HepG2 (cell line): ENCODE measurements around the gene CEP19. TPM values are rescaled to one million over a fixed set of nuclear protein-coding genes. Genes with fewer than 3 reads are reported as not detected.

ENCODE experiments used
- ARNTL ChIP-seq: sonication (generic); formaldehyde crosslinking; IDR thresholded peaks from 2 replicates; pipeline ENCODE4 v1.4.0; 2020; ENCODE audit warnings: mild to moderate bottlenecking, missing genetic modification reagents
- ESRRA ChIP-seq: sonication (generic); formaldehyde crosslinking; IDR thresholded peaks from 2 replicates; pipeline ENCODE4 v1.5.1; 2020; ENCODE audit warnings: mild to moderate bottlenecking, low read depth, missing genetic modification reagents
- HNRNPLL ChIP-seq: fragments of 200-400 bp; formaldehyde crosslinking; IDR thresholded peaks from 2 replicates; pipeline ENCODE4 v1.6.1; 2017; ENCODE audit warnings: mild to moderate bottlenecking, low read depth, low read length; ENCODE audit not compliant: poor library complexity, severe bottlenecking
- KAT8 ChIP-seq: IDR thresholded peaks from 2 replicates; pipeline ENCODE4 v1.6.1; 2016; ENCODE audit warnings: missing genetic modification reagents, missing compliant biosample characterization
- KLF16 ChIP-seq, 2 experiments: sonication (generic) in 1 of 2; formaldehyde crosslinking in 1 of 2; IDR thresholded peaks; 2 replicates each; pipeline versions ENCODE4 v1.6.1 to v1.8.0; 2016 to 2023; ENCODE audit warnings: missing genetic modification reagents in 2 of 2, missing compliant biosample characterization in 1 of 2
- MIXL1 ChIP-seq: IDR thresholded peaks from 2 replicates; pipeline ENCODE4 v1.6.1; 2016
- MTF2 ChIP-seq: sonication (generic); formaldehyde crosslinking; IDR thresholded peaks from 2 replicates; pipeline ENCODE4 v1.5.0; 2020; ENCODE audit warnings: missing genetic modification reagents, borderline replicate concordance
- NFATC3 ChIP-seq: sonication (generic); formaldehyde crosslinking; IDR thresholded peaks from 2 replicates; pipeline ENCODE4 v1.5.1; 2020; ENCODE audit warnings: mild to moderate bottlenecking, missing genetic modification reagents
- PCBP1 ChIP-seq: fragments of 200-400 bp; formaldehyde crosslinking; IDR thresholded peaks from 2 replicates; pipeline ENCODE4 v1.6.1; 2017; ENCODE audit warnings: mild to moderate bottlenecking, low read depth, low read length, borderline replicate concordance
- PHB2 ChIP-seq: fragments of 450-650 bp; IDR thresholded peaks from 2 replicates; pipeline ENCODE4 v1.6.1; 2018; ENCODE audit not compliant: partially characterized antibody
- POLR2AphosphoS5 ChIP-seq: IDR thresholded peaks from 2 replicates; pipeline ENCODE4 v1.6.1; 2012; ENCODE audit warnings: low read depth, low read length
- POLR2G ChIP-seq: fragments of 200-400 bp; formaldehyde crosslinking; IDR thresholded peaks from 2 replicates; pipeline ENCODE4 v1.6.1; 2018; ENCODE audit warnings: mild to moderate bottlenecking, low read depth, low read length, moderate library complexity
- SIN3A ChIP-seq: IDR thresholded peaks from 2 replicates; pipeline ENCODE4 v1.6.1; 2011; ENCODE audit warnings: low read depth, mild to moderate bottlenecking, control low read depth, low read length, borderline replicate concordance
- TCF7 ChIP-seq: sonication (generic); IDR thresholded peaks from 2 replicates; pipeline ENCODE4 v1.6.1; 2016; ENCODE audit warnings: antibody characterized with exemption, low read depth
- ZBTB8A ChIP-seq: sonication (generic); formaldehyde crosslinking; IDR thresholded peaks from 2 replicates; pipeline ENCODE4 v1.4.0; 2020; ENCODE audit warnings: mild to moderate bottlenecking, low read depth, missing genetic modification reagents, borderline replicate concordance
- ZNF207 ChIP-seq: fragments of 450-650 bp; IDR thresholded peaks from 2 replicates; pipeline ENCODE4 v1.6.1; 2016; ENCODE audit warnings: antibody characterized with exemption, borderline replicate concordance
- ZNF496 ChIP-seq: sonication (generic); formaldehyde crosslinking; IDR thresholded peaks from 2 replicates; pipeline ENCODE4 v1.8.1; 2023; ENCODE audit warnings: mild to moderate bottlenecking, moderate library complexity, missing genetic modification reagents; ENCODE audit not compliant: insufficient replicate concordance
- ZNF557 ChIP-seq: sonication (generic); formaldehyde crosslinking; IDR thresholded peaks from 2 replicates; pipeline ENCODE4 v1.4.0; 2020; ENCODE audit warnings: missing genetic modification reagents
- ZNF670 ChIP-seq: sonication (generic); formaldehyde crosslinking; IDR thresholded peaks from 2 replicates; pipeline ENCODE4 v1.8.0; 2022; ENCODE audit warnings: mild to moderate bottlenecking, missing genetic modification reagents, borderline replicate concordance
- ZSCAN20 ChIP-seq: sonication (generic); formaldehyde crosslinking; IDR thresholded peaks from 2 replicates; pipeline ENCODE4 v1.4.0; 2020; ENCODE audit warnings: missing genetic modification reagents, mild to moderate bottlenecking, borderline replicate concordance
- polyA plus RNA-seq, 8 experiments: library from polyadenylated mRNA; depleted of rRNA in 3 of 8; stranded (reverse) in 7 of 8; unstranded in 1 of 8; fragments of >200 nt; fragmentation: Illumina TruSeq in 4 of 8; extraction: Trizol in 4 of 8; gene quantifications; 2 replicates each; pipeline versions ENCODE4 v1.2.1 to v1.2.3, GENCODE V29; 2011 to 2016; ENCODE audit warnings: low read depth in 4 of 8, missing spikeins in 1 of 8, mixed read lengths in 1 of 8; ENCODE audit not compliant: insufficient read depth in 1 of 8
- total RNA-seq, 5 experiments: library from RNA; depleted of rRNA; stranded (reverse); fragments of >200 nt; fragmentation: Illumina TruSeq; extraction: Trizol; gene quantifications; 2 replicates each; pipeline ENCODE4 v1.2.3, GENCODE V29; 2016; ENCODE audit warnings: low read depth in 1 of 5
- TF ChIP-seq, protein P1 (sequence below): sonication (generic); formaldehyde crosslinking; IDR thresholded peaks from 2 replicates; pipeline ENCODE4 v1.4.0; 2020; ENCODE audit warnings: missing genetic modification reagents, borderline replicate concordance
- TF ChIP-seq, protein P2 (sequence below): sonication (generic); formaldehyde crosslinking; IDR thresholded peaks from 2 replicates; pipeline ENCODE4; 2020; ENCODE audit warnings: missing genetic modification reagents, mild to moderate bottlenecking, borderline replicate concordance
- TF ChIP-seq, protein P3 (sequence below): IDR thresholded peaks from 2 replicates; pipeline ENCODE4 v1.6.1; 2016; ENCODE audit warnings: low read depth
- TF ChIP-seq, protein P4 (sequence below): IDR thresholded peaks from 2 replicates; pipeline ENCODE4 v1.6.1; 2016; ENCODE audit warnings: control low read depth

CEP19 gene
- total and polyA plus RNA-seq, 2 of the 13 experiments (the other 11 are each of a cell fraction or from before 2014, with no cell fraction given), result 0.48 to 1.2 TPM

DNA sequence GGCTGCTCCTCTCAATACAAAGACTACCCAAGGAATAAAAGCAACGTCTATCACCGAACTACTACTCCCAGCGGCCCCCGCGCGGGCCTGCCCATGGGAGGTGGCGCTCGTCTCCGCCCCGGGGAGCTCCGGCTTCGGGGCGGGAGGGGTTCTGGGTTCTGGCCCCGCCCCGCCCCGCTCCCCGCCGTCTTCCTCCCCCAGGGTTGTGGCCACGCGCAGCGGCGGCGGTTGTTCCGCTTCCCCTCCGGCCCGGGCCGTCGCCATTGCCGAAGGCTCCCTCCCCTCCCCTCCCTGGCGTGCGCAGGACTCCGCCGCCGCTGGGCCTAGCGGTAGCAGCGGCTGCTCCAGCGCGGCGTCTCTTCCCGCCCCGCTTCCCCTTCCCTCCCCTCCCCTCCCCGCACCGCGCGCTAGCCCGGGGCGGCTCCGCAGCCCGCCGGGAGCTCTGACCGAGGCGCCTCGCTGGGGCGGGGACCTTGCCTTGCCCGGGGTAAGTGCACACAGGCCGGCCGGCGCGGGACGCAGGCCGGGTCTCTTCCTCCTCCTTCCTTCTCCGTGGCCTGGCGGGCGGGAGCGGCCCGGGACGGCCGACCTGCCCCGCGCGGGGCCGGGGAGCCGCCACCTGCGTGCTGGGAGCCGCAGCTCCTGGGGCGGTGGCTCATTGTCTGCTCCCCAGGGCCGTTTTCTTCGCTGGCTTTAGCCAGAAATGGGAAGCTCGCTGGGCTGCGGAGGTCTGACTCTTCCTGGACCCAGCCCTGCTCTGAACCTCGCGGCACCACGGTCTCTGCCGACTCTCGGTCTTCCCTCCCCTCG lies 27.8 kb upstream of the CEP19 start, which contains the start of gene PAK2 (continued):
- TF ChIP-seq, protein P1, sequence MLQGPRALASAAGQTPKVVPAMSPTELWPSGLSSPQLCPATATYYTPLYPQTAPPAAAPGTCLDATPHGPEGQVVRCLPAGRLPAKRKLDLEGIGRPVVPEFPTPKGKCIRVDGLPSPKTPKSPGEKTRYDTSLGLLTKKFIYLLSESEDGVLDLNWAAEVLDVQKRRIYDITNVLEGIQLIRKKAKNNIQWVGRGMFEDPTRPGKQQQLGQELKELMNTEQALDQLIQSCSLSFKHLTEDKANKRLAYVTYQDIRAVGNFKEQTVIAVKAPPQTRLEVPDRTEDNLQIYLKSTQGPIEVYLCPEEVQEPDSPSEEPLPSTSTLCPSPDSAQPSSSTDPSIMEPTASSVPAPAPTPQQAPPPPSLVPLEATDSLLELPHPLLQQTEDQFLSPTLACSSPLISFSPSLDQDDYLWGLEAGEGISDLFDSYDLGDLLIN (CRISPR knock-in tag), result no peak
- TF ChIP-seq, protein P2, sequence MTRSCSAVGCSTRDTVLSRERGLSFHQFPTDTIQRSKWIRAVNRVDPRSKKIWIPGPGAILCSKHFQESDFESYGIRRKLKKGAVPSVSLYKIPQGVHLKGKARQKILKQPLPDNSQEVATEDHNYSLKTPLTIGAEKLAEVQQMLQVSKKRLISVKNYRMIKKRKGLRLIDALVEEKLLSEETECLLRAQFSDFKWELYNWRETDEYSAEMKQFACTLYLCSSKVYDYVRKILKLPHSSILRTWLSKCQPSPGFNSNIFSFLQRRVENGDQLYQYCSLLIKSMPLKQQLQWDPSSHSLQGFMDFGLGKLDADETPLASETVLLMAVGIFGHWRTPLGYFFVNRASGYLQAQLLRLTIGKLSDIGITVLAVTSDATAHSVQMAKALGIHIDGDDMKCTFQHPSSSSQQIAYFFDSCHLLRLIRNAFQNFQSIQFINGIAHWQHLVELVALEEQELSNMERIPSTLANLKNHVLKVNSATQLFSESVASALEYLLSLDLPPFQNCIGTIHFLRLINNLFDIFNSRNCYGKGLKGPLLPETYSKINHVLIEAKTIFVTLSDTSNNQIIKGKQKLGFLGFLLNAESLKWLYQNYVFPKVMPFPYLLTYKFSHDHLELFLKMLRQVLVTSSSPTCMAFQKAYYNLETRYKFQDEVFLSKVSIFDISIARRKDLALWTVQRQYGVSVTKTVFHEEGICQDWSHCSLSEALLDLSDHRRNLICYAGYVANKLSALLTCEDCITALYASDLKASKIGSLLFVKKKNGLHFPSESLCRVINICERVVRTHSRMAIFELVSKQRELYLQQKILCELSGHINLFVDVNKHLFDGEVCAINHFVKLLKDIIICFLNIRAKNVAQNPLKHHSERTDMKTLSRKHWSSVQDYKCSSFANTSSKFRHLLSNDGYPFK (CRISPR knock-in tag), result no peak
- peak; percentile 15; the same call in 1 of the 2 replicates for TF ChIP-seq SIN3A
- TF ChIP-seq, protein P3, sequence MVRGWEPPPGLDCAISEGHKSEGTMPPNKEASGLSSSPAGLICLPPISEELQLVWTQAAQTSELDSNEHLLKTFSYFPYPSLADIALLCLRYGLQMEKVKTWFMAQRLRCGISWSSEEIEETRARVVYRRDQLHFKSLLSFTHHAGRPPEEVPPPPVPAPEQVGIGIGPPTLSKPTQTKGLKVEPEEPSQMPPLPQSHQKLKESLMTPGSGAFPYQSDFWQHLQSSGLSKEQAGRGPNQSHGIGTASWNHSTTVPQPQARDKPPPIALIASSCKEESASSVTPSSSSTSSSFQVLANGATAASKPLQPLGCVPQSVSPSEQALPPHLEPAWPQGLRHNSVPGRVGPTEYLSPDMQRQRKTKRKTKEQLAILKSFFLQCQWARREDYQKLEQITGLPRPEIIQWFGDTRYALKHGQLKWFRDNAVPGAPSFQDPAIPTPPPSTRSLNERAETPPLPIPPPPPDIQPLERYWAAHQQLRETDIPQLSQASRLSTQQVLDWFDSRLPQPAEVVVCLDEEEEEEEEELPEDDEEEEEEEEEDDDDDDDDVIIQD, result no peak
- no peak for TF ChIP-seq PHB2
- peak; percentile 65 for TF ChIP-seq POLR2G
- no peak; the same call in 1 of the 2 replicates for TF ChIP-seq ARNTL (CRISPR knock-in tag)
- 0 out of 2 replicates have a peak, but pooled peaks have one; percentile 53 for TF ChIP-seq ESRRA (CRISPR knock-in tag)
- TF ChIP-seq PCBP1, result peak; percentile 87; the same call in 1 of the 2 replicates
- TF ChIP-seq POLR2AphosphoS5, result peak; percentile 79
- no peak for TF ChIP-seq MIXL1 (CRISPR knock-in tag)
- TF ChIP-seq ZNF557 (CRISPR knock-in tag), result no peak
- no peak for TF ChIP-seq ZBTB8A (CRISPR knock-in tag)
- TF ChIP-seq ZNF496 (CRISPR knock-in tag), result no peak
- TF ChIP-seq ZNF207, result no peak
- TF ChIP-seq ZNF670 (CRISPR knock-in tag), result no peak
- TF ChIP-seq KLF16 (CRISPR knock-in tag; IDR thresholded peaks at IDR 0.05), result peak in 1 of 2 experiments; percentile 67; a peak in 1 of 4 replicates
- peak; percentile 55 for TF ChIP-seq KAT8 (CRISPR knock-in tag)
- no peak for TF ChIP-seq NFATC3 (CRISPR knock-in tag)
- TF ChIP-seq HNRNPLL, result peak; percentile 71
- TF ChIP-seq TCF7, result no peak
- no peak for TF ChIP-seq MTF2 (CRISPR knock-in tag)
- TF ChIP-seq ZSCAN20, result no peak
- TF ChIP-seq, protein P4, sequence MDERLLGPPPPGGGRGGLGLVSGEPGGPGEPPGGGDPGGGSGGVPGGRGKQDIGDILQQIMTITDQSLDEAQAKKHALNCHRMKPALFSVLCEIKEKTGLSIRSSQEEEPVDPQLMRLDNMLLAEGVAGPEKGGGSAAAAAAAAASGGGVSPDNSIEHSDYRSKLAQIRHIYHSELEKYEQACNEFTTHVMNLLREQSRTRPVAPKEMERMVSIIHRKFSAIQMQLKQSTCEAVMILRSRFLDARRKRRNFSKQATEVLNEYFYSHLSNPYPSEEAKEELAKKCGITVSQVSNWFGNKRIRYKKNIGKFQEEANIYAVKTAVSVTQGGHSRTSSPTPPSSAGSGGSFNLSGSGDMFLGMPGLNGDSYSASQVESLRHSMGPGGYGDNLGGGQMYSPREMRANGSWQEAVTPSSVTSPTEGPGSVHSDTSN (CRISPR knock-in tag), result no peak
